ENCODE measurements around the gene TICAM2.

DNA sequence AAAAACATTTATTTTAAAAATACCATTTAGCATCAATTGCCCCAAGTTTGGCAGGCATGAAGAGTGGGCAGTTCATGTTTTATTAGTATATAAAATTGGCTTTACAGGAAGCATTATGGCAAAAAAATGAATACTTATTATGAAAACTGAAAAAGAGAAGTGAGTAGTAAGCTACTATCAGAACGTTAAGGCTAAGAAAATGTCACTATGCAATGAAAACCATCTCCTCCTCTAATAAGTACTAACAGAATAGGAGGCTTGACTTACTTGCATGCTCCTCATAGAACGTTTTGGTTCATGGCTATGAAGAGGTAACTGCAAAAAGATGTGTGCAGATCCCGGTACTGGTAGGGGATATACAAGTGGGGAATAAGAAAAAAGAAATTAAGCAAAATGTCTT is 23.6 kb downstream of the TICAM2 start:
- TF ChIP-seq, protein P1, sequence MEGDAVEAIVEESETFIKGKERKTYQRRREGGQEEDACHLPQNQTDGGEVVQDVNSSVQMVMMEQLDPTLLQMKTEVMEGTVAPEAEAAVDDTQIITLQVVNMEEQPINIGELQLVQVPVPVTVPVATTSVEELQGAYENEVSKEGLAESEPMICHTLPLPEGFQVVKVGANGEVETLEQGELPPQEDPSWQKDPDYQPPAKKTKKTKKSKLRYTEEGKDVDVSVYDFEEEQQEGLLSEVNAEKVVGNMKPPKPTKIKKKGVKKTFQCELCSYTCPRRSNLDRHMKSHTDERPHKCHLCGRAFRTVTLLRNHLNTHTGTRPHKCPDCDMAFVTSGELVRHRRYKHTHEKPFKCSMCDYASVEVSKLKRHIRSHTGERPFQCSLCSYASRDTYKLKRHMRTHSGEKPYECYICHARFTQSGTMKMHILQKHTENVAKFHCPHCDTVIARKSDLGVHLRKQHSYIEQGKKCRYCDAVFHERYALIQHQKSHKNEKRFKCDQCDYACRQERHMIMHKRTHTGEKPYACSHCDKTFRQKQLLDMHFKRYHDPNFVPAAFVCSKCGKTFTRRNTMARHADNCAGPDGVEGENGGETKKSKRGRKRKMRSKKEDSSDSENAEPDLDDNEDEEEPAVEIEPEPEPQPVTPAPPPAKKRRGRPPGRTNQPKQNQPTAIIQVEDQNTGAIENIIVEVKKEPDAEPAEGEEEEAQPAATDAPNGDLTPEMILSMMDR (IDR thresholded peaks at IDR 0.05), result no peak
- TF ChIP-seq POLR2AphosphoS5 (IDR thresholded peaks at IDR 0.05) (no peak), POLR2A (IDR thresholded peaks at IDR 0.05) (no peak), EP300 (IDR thresholded peaks at IDR 0.05) (no peak)

All from stomach (tissue), 4 donors.